Parietal lobe (tissue), 1 donor: ENCODE data around the gene C12orf42. TPM values are rescaled to one million over a fixed set of nuclear protein-coding genes. Genes with fewer than 3 reads are reported as not detected.

Experiments used
- total RNA-seq: library from RNA; depleted of rRNA; stranded (reverse); fragments of >200 nt; gene quantifications from one replicate; pipeline ENCODE4 v1.2.3, GENCODE V29; 2014

Gene C12orf42
- 0.94 TPM for total RNA-seq

GRCh38 chr12:103495469-103496456 lies at the start of gene C12orf42:
TSS of gene C12orf42 (minus strand) at chr12:103495968. CDS start at chr12:103478426, 17,542 bp downstream.

Other genes with a start within 250 kb of the C12orf42 start
- not detected for gene STAB2, start 91.3 kb upstream of the C12orf42 start, total RNA-seq